GM12872 (cell line): ENCODE measurements around the gene LRP1.

Experiments used
- TF ChIP-seq, protein P1 (sequence below): IDR thresholded peaks from 3 replicates; pipeline ENCODE4 v1.5.1; 2011; ENCODE audit warnings: low read depth, mild to moderate bottlenecking, low read length, moderate library complexity; ENCODE audit not compliant: insufficient read depth

Gene LRP1

DNA sequence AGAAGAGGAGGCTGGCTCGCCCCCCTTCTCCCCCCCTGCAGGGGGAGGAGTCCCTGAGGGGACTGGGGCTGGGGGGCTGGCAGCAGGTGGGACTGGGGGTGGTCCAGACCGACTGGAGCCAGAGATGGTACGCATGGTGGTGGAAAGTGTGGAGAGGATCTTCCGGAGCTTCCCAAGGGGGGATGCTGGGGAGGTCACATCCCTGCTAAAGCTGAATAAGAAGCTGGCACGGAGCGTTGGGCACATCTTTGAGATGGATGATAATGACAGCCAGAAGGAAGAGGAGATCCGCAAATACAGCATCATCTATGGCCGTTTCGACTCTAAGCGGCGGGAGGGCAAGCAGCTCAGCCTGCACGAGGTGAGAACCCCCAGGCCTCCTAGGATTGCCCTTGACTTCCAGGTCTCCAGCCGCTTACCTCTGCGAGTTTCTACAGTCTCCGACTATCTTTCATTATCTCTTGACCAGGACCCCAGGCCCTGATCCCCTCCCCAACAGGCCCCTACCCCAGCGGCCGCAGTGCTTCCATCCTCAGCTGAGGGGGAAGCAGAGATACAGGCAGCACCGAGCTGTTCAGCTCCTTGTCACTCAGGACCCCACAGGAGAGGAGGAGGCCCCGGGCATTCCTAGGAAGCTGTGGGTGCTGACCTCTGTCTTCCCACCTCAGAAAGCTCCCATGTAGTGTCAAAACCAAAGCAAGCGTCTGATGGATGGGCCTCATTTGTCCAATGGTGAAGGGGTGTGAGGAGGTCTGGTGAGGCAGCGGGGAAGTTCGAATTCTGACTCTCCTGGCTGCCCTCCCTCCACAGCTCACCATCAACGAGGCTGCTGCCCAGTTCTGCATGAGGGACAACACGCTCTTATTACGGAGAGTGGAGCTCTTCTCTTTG lies 36.4 kb upstream of the LRP1 start:
- TF ChIP-seq, protein P1, sequence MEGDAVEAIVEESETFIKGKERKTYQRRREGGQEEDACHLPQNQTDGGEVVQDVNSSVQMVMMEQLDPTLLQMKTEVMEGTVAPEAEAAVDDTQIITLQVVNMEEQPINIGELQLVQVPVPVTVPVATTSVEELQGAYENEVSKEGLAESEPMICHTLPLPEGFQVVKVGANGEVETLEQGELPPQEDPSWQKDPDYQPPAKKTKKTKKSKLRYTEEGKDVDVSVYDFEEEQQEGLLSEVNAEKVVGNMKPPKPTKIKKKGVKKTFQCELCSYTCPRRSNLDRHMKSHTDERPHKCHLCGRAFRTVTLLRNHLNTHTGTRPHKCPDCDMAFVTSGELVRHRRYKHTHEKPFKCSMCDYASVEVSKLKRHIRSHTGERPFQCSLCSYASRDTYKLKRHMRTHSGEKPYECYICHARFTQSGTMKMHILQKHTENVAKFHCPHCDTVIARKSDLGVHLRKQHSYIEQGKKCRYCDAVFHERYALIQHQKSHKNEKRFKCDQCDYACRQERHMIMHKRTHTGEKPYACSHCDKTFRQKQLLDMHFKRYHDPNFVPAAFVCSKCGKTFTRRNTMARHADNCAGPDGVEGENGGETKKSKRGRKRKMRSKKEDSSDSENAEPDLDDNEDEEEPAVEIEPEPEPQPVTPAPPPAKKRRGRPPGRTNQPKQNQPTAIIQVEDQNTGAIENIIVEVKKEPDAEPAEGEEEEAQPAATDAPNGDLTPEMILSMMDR = no peak

DNA sequence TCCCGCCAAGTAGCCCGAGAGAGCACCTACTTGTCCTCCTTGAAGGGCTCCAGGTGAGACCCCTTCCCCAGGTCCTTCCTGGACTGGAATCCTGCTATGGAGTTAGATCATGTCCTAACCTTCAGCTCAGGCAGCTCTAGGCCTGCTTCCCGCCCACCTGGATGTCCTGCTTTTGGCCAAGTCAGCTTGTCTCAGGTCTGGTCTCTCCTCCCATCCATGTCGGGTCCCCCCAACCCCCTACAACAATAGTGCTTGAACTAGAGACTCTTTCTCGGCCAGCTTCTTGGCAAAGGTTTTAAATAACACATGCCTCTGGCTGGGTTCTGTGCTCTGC lies 35.8 kb upstream of the LRP1 start:
- TF ChIP-seq, protein P1 = no peak

DNA sequence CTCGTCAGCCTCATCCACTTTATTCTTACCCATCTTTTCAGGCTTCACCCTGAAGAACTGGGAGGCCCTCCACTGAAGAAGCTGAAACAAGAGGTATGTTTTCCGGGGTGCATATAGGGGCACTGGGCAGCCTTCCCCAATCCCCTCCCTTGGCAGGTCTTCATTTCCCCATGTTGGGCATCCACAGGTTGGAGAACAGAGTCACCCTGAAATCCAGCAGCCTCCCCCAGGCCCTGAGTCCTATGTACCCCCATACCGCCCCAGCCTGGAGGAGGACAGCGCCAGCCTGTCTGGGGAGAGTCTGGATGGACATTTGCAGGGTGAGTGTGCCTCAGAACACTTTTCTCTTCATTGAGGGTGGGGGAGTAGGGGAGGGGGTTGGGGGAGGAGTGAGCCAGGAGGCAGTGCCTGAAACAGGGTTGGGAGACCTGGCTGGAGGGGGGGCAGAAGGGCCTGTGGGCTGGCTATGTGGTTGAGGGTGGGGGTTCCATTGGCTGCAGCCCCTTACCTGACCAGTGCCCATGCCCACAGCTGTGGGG lies 35.3 kb upstream of the LRP1 start:
- TF ChIP-seq, protein P1 = no peak

DNA sequence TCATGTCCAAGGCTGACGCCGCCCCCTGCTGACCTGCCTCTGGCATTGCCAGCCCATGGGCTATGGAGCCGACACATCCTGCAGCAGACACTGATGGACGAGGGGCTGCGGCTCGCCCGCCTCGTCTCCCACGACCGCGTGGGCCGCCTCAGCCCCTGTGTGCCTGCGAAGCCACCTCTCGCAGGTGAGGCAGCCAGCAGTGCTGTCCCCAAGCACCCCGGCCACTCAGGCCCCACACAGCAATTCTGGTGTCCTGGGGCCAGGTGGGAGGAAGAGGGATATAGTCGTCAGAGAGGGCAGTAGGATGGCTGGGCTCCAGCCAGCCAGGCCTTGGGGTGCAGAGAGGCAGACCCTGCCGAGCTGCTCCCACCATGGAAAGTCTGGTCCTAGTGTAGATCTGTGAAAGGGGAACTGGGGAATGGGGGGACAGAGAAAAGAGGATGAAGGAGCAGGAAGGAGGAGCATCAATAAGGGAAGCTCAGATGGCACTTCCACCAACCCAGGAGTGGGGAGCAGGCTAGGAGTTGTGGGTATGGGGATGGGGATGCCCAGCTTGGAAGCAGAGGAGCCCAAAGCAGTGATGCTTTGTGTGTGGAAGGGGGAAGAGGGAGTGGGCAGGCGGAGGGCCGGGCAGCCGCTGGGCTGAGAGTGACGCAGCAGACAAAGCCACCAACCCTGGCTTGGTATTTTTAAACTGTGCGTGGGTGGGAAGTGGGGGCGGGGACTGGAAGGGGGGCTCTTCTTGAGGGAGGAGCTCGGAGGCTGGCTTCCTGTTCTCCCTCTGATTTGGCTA lies 34.7 kb upstream of the LRP1 start:
- TF ChIP-seq, protein P1 = peak; percentile 75

DNA sequence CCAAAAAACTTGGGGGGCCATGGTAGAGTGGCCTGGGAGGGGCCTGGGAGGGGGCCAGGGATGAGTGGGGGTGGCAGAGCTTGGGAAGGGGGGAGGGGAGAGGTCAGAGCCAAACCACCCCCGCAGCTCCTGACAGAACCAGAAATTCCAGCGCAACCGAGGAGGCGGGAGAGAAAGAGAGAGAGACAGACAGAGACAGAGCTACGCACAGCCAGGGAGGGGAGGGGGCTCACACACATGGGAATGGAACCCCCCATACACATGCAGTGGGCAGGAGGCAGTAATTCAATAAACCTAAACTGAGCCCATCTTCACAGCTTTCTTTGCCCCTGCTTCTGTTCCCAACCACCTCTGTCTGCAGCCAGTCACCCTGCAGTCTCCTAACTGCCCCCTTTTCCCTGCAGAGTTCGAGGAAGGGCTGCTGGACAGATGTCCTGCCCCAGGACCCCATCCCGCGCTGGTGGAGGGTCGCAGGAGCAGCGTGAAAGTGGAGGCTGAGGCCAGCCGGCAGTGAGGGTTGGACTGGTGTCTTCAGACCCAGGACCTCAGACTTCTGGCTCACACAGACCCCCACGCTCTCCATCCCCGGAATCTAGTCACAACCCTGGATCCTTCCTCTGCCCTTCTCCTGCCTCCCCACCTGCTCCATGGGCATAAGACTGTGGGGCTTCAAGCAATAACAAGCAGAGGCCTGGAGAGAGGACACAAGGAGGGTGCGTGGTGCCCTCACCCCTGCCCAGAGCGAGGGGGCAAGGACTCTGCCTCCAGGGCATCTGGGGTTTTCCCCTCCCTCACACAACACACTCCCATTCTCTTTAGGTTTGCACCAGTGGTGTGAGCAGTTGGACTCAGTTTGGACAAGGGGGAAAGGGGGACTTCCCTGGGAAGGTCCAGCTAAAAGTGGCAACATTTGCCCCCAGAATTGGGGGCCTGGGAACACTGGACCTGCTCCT lies 33.8 kb upstream of the LRP1 start:
- TF ChIP-seq, protein P1 = no peak

DNA sequence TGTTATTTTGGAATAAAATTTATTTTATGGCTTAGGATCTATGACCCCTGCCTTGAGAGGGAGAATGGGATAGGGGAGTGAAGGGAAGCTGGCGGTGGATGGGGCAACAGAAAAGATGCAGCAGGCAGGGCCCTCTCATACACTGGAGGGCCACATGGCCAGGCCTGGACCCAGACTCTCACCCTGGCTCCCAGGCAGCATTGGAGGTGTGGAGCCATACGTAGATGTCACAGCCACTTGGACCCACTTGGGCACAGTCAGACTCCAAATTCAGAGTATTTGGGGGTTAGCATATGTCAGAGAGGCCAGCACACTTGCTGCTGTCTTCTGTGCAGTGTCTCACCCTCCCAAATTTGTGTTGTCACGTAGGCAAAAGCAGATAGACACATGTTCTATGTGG lies 32.8 kb upstream of the LRP1 start:
- TF ChIP-seq, protein P1 = no peak
